GM10847 (cell line): ENCODE data around the gene KLHDC4.

ENCODE experiments used
- POLR2A ChIP-seq: IDR thresholded peaks from 2 replicates; pipeline ENCODE4 v1.6.1; 2011; ENCODE audit not compliant: insufficient read length; ENCODE audit errors: extremely low read depth

KLHDC4 gene

DNA sequence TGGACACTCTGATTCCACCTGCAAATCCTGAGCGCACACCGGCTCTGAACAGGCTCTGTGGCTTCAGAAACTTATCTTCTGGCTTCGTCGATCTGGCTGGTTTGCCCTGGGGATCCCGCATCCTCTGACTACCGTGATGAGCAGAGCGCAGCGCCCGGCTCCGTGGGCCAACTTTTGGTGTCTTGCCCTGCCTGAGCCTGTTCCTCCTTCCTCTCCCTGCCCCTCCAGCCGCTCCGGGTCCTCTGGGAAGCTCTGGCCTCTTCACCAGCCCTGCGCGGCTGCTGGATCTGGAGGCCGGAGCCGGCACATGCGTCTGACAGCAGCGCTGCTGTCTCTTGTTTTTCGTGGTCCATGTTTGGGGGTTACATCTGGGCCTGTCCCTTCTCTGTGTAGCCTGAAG, 97.8 kb downstream of the KLHDC4 start:
- no peak for TF ChIP-seq POLR2A

GRCh38 chr16:87667443-87667842, 98.3 kb downstream of the KLHDC4 start:
- TF ChIP-seq POLR2A = no peak

DNA sequence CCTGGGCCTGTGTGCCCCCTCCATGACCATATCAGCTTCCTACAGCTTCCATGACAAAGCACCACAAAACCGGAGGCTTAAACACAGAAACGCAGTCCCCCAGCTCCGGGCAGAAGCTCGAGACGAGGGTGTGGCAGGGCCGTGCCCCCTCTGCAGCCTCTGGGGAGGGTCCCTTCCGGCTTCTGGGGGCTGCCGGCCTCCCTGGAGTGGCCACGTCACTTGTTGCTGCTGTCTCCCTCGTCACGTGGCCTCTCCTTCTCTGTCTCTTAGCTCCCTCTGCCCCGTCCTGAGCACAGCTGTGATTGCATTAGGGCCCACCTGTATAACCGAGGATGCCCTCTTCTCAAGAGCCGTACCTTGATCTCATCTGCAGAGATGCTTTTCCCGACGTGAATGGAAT, 98.9 kb downstream of the KLHDC4 start:
- TF ChIP-seq POLR2A = no peak

- TF ChIP-seq POLR2A = no peak
These were observed 100.6 kb downstream of the KLHDC4 start for GRCh38 chr16:87665193-87665592.

GRCh38 chr16:87664792-87665191, 101.0 kb downstream of the KLHDC4 start:
- TF ChIP-seq POLR2A = no peak

DNA sequence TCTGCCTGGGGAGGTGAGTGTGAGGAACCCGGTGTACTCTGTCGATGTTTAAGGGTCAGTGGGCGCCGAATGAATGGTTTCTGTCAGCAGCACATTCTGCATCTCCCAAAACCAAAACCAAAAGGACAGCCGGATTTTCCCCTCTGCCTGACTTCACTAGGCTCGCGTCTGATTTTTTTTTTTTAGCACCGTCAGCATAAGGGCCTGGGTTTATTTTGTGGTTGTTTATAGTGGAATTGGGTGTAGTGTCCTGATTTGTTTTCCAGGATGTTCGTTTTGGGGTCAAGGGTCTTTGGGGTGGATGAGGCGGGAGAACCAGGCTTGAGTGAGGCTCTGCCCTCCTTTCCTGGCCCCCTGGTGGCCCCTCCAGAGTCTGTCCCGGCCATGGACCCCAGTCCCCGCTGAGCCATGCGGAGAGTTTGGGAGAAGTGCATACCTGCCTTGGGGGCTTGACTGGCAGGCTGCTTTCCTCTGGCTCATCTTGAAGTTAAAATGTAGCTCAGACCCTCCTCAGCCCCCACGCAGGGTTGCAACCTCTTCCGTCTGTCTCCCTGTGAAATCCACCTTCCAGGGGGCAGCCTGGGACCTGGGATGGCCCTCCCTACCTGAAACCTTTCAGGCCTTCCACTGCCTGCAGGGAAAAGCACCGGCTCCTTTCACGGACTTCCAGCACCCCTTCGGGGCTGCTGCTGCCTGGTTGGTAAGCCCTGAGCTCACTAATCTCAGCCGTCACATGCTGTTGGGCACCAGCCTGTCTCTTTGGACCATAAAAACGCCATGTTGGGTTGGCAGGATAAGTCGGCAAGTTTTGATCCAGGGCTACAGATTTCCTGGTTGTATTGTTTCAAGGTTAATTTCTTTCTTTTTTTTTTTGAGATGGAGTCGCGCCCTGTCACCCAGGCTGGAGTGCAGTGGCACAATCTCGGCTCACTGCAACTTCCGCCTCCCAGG, 103.3 kb downstream of the KLHDC4 start:
- no peak for TF ChIP-seq POLR2A

DNA sequence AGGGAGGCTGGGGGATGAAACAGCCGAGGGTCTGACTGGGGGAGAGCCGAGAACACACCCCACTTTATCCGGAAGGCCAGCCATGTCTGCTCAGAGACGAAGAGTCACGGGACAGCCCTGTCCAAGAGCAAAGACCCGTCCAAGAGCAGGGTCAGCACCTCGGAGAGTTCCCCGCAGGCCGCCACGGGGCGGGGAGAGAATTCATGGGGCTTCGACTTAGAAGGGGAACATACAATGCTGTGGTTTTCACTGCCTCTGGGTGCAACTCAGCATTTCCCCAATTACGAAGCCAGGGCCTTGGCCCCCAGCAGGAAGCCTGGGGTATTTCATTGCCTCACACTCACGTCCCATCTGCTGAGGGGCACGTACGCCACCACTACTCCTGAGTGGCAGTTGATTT, 104.2 kb downstream of the KLHDC4 start:
- no peak for TF ChIP-seq POLR2A

DNA sequence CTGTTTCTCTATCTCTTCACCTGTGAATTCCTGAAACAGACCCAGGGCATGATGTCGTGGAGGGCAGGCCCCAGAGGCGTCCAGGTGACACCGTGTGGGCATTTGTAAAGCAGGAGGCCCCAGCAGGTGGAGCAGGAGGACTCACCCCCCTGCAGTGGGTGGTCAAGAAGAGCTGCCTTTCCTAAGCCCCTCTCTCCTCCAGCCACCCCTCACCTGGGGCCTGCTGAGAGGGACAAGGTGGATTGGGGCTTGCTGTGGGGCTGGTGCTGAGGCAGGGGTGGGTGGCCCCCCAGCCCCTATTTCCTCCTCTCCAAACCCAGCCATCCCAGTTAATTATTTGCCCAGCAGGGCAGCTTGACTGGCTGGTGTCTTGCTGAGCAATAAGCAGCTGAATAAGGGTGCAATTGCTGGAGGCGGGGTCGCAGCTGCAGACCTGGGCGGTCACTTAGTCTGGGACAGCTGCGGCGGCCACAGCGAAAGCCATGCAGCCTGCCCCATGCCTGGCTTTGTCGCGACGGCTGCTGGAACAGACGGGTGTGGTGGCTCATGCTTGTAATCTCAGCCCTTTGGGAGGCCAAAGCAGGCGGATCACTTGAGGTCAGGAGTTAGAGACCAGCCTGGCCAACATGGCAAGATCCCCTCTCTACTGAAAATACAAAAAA, 107.1 kb downstream of the KLHDC4 start:
- no peak for TF ChIP-seq POLR2A
